Uterus (tissue), 4 donors: ENCODE results near the gene SLC44A4. TPM values are rescaled to one million over a fixed set of nuclear protein-coding genes. Genes with fewer than 3 reads are reported as not detected.
A peak's percentile ranks its signal among the peaks of the same experiment; 100 is the strongest.
"Not testable (repeated sequence)": the region's sequence is repeated elsewhere in the genome, so short reads cannot be mapped to it uniquely, and the experiment has no call there.

Source experiments
- DNase-seq, 2 donors: peaks; one replicate each; pipeline ENCODE4 v3.0.0-alpha.2; 2019 to 2020
- H3K27ac ChIP-seq, 2 donors: fragments of 200-600 bp; sonication (generic); 1 replicate in 1 of 2; 2 replicates in 1 of 2; pipeline ENCODE4 v1.5.1; 2016 to 2018
- H3K27me3 ChIP-seq, 2 donors: fragments of 200-600 bp; sonication (generic); one replicate each; pipeline ENCODE4 v1.5.1; 2018 to 2019; ENCODE audit warnings: control low read depth in 1 of 2
- H3K36me3 ChIP-seq, 2 donors: fragments of 200-600 bp; sonication (generic); one replicate each; pipeline ENCODE4 v1.5.1; 2019; ENCODE audit warnings: control low read depth in 1 of 2
- H3K4me1 ChIP-seq, 2 donors: fragments of 200-600 bp; sonication (generic); one replicate each; pipeline ENCODE4 v1.5.1; 2018 to 2019; ENCODE audit warnings: control low read depth in 1 of 2
- H3K4me3 ChIP-seq, 2 donors: fragments of 200-600 bp; sonication (generic); 1 replicate in 1 of 2; 2 replicates in 1 of 2; pipeline ENCODE4 v1.5.1; 2018 to 2019; ENCODE audit warnings: mild to moderate bottlenecking in 1 of 2
- H3K9me3 ChIP-seq, 2 donors: fragments of 200-600 bp; sonication (generic); one replicate each; pipeline ENCODE4 v1.5.1; 2019; ENCODE audit warnings: control low read depth in 1 of 2
- CTCF ChIP-seq, 4 experiments: fragments of 200-600 bp in 2 of 4; fragments of 450-650 bp in 2 of 4; sonication (generic) in 2 of 4; IDR thresholded peaks; one replicate each; pipeline ENCODE4 v1.5.1; 2016 to 2019; ENCODE audit warnings: antibody characterized with exemption in 4 of 4, mild to moderate bottlenecking in 2 of 4, moderate library complexity in 1 of 4
- POLR2A ChIP-seq, 2 donors: fragments of 450-650 bp; IDR thresholded peaks; one replicate each; pipeline ENCODE4 v1.6.1; 2016; ENCODE audit warnings: antibody characterized with exemption in 2 of 2, mild to moderate bottlenecking in 1 of 2, moderate library complexity in 1 of 2
- intact Hi-C: fragments of 100-400 bp; cut with DNase I; formaldehyde crosslinking; loops from one replicate; pipeline ENCODE4 v1.15.1; 2023; ENCODE audit warnings: low total_unique reads
- total RNA-seq, 4 donors: library from RNA; depleted of rRNA in 3 of 4; stranded (reverse); fragments of >200 nt in 3 of 4; gene quantifications; one replicate each; pipeline versions ENCODE4 v1.1.0 to v1.2.4, GENCODE V29; 2014 to 2023
- donor health status: DM: yes; HTN: yes; CAD: no.

SLC44A4 gene
- total RNA-seq, 4 donors from 2014 or later = 5.0 to 46.1 (median 5.8) TPM

GRCh38 chr6:31838968-31839367, 39.8 kb downstream of the SLC44A4 start:
- H3K4me1 ChIP-seq = peaks cover 0 to 12% of the 10 kb centered on the region in 2 donors
- no peaks in the 10 kb centered on the region for H3K36me3 ChIP-seq
- intact Hi-C loops = no loop called here
- no peaks in the 10 kb centered on the region for H3K27me3 ChIP-seq
- no peaks in the 10 kb centered on the region for H3K9me3 ChIP-seq
- no peak overlapping the region for H3K4me3 ChIP-seq
- DNase-seq = no peak
- TF ChIP-seq CTCF (IDR thresholded peaks at IDR 0.05) = no peak
- TF ChIP-seq POLR2A (IDR thresholded peaks at IDR 0.05) = no peak
- no peak overlapping the region for H3K27ac ChIP-seq

GRCh38 chr6:31838114-31838553, 40.7 kb downstream of the SLC44A4 start:
- H3K4me1 ChIP-seq = peaks cover 0 to 12% of the 10 kb centered on the region in 2 donors
- not testable (repeated sequence) for H3K4me3 ChIP-seq

GRCh38 chr6:31837369-31838113, 41.3 kb downstream of the SLC44A4 start:
- no peaks in the 10 kb centered on the region for H3K9me3 ChIP-seq
- intact Hi-C loops = no loop called here
- no peak for DNase-seq
- H3K36me3 ChIP-seq = no peaks in the 10 kb centered on the region
- TF ChIP-seq CTCF (IDR thresholded peaks at IDR 0.05) (no peak), POLR2A (IDR thresholded peaks at IDR 0.05) (no peak)
- H3K4me1 ChIP-seq = peaks cover 0 to 12% of the 10 kb centered on the region in 2 donors
- H3K27me3 ChIP-seq = no peaks in the 10 kb centered on the region
- H3K4me3 ChIP-seq = no peak overlapping the region
- peak overlapping the region; percentile 91 to 99 for H3K27ac ChIP-seq

More at GRCh38 chr6:31838114-31838553, 40.7 kb downstream of the SLC44A4 start:
- H3K9me3 ChIP-seq, H3K27me3 ChIP-seq, intact Hi-C loops, DNase-seq, H3K36me3 ChIP-seq, H3K27ac ChIP-seq: not testable (repeated sequence)

- intact Hi-C loops = no loop called here
- Histone ChIP-seq H3K9me3 (no peaks in the 10 kb centered on the region), H3K36me3 (no peaks in the 10 kb centered on the region), H3K27me3 (no peaks in the 10 kb centered on the region), H3K4me3 (peak overlapping the region; percentile 79 to 95), H3K4me1 (peaks cover 0 to 12% of the 10 kb centered on the region in 2 donors), H3K27ac (peak overlapping the region; percentile 91 to 99)
- DNase-seq = no peak
- no peak for TF ChIP-seq POLR2A (IDR thresholded peaks at IDR 0.05)
- no peak for TF ChIP-seq CTCF (IDR thresholded peaks at IDR 0.05)
Observed at GRCh38 chr6:31836474-31837368, 42.1 kb downstream of the SLC44A4 start.

GRCh38 chr6:31836047-31836473, 42.7 kb downstream of the SLC44A4 start:
- H3K4me1 ChIP-seq = peaks cover 0 to 18% of the 10 kb centered on the region in 2 donors

More at GRCh38 chr6:31836047-31836473, 42.7 kb downstream of the SLC44A4 start:
- TF ChIP-seq CTCF (IDR thresholded peaks at IDR 0.05) (no peak), POLR2A (IDR thresholded peaks at IDR 0.05) (no peak)
- Histone ChIP-seq H3K9me3 (no peaks in the 10 kb centered on the region), H3K36me3 (no peaks in the 10 kb centered on the region), H3K4me3 (peak overlapping the region; percentile 79 to 95), H3K27ac (peak overlapping the region; percentile 91 to 99), H3K27me3 (no peaks in the 10 kb centered on the region)
- intact Hi-C loops = no loop called here
- no peak for DNase-seq
